MG63 (cell line): ENCODE data around the gene ANKS1B. TPM values are rescaled to one million over a fixed set of nuclear protein-coding genes. Genes with fewer than 3 reads are reported as not detected.
"Not testable (repeated sequence)": the region's sequence is repeated elsewhere in the genome, so short reads cannot be mapped to it uniquely, and the experiment has no call there.

ENCODE experiments used
- DNase-seq: peaks from one replicate; pipeline ENCODE4 v3.0.0-alpha.2; 2020
- H3K27me3 ChIP-seq: fragments of 250-450 bp; sonication (Bioruptor Pico); 2 replicates; pipeline ENCODE4 v1.5.1; 2020; ENCODE audit warnings: mild to moderate bottlenecking, moderate library complexity
- H3K36me3 ChIP-seq: fragments of 250-450 bp; sonication (Bioruptor Pico); 2 replicates; pipeline ENCODE4 v1.5.1; 2020; ENCODE audit warnings: mild to moderate bottlenecking, moderate library complexity
- H3K4me3 ChIP-seq: fragments of 250-450 bp; sonication (Bioruptor Pico); 2 replicates; pipeline ENCODE4 v1.5.1; 2020; ENCODE audit warnings: mild to moderate bottlenecking, moderate library complexity
- H3K9me3 ChIP-seq: fragments of 250-450 bp; sonication (Bioruptor Pico); 2 replicates; pipeline ENCODE4 v1.5.1; 2020; ENCODE audit warnings: mild to moderate bottlenecking, moderate library complexity
- total RNA-seq: library from RNA; depleted of rRNA; stranded (reverse); fragments of >200 nt; shearing (Covaris generic); gene quantifications from 2 replicates; pipeline ENCODE4 v1.2.3, GENCODE V29; 2014; ENCODE audit warnings: low replicate concordance

ANKS1B gene
- total RNA-seq, 1 experiment from 2014 or later: 0.10 TPM

DNA sequence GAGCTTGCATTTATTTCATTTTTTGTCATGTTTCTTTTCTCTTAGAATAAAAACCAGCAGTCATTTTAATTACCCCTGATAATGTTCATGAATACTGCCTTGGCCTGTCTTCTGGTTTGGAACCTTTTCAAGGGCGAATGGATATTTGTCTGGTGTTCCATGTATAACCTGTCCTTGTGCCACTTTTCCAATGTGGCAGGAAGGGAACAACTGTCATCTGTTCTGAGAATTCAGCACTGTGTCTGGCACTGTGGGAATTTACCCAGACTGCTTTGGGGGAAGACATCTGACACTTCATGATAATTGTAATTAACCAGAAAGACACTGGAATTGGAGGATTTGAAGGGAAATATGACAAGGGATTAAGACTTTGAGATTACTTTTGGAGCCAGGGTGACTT is 986.8 kb downstream of the ANKS1B start:
- H3K9me3 ChIP-seq: no peaks in the 10 kb centered on the region
- no peak overlapping the region for H3K4me3 ChIP-seq
- no peaks in the 10 kb centered on the region for H3K27me3 ChIP-seq
- H3K36me3 ChIP-seq: no peaks in the 10 kb centered on the region
- DNase-seq: no peak

GRCh38 chr12:98990648-98991047 is 994.1 kb downstream of the ANKS1B start:
- Histone ChIP-seq H3K27me3 (no peaks in the 10 kb centered on the region), H3K9me3 (no peaks in the 10 kb centered on the region), H3K4me3 (no peak overlapping the region), H3K36me3 (no peaks in the 10 kb centered on the region)
- DNase-seq: no peak

GRCh38 chr12:98985156-98985555 is 999.6 kb downstream of the ANKS1B start:
- no peak overlapping the region for H3K4me3 ChIP-seq
- DNase-seq: no peak
- H3K9me3 ChIP-seq: no peaks in the 10 kb centered on the region
- H3K36me3 ChIP-seq: no peaks in the 10 kb centered on the region
- H3K27me3 ChIP-seq: no peaks in the 10 kb centered on the region

- Histone ChIP-seq H3K4me3 (no peak overlapping the region), H3K27me3 (no peaks in the 10 kb centered on the region), H3K9me3 (no peaks in the 10 kb centered on the region), H3K36me3 (no peaks in the 10 kb centered on the region)
- no peak for DNase-seq
These were observed 1001.1 kb downstream of the ANKS1B start for GRCh38 chr12:98983647-98984046.

- no peak for DNase-seq
- Histone ChIP-seq H3K27me3 (no peaks in the 10 kb centered on the region), H3K9me3 (no peaks in the 10 kb centered on the region), H3K4me3 (no peak overlapping the region), H3K36me3 (no peaks in the 10 kb centered on the region)
These were observed 1004.2 kb downstream of the ANKS1B start for GRCh38 chr12:98980508-98980907.

DNA sequence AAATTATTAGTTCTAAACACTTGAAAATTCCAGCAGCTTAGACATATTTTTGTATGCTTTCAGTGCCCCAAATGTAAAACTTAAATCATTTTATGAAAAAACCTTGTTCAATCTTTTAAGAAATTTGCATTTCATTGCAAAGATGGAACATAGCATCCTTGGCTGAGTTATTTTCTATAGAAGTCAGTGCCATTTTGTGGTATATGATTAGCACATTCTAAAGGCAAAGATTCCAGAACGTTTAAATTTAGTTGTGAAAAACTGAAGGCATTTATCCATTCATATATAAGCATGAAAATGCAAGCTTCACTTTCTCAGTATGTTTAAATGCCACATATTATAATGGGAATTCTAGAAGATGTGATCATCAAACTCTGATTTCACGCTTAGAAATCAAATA is 1007.5 kb downstream of the ANKS1B start:
- DNase-seq: no peak
- no peaks in the 10 kb centered on the region for H3K9me3 ChIP-seq
- no peaks in the 10 kb centered on the region for H3K27me3 ChIP-seq
- no peaks in the 10 kb centered on the region for H3K36me3 ChIP-seq
- no peak overlapping the region for H3K4me3 ChIP-seq

GRCh38 chr12:98974767-98975381 is 1009.9 kb downstream of the ANKS1B start:
- no peak for DNase-seq

GRCh38 chr12:98973395-98973794 is 1011.3 kb downstream of the ANKS1B start:
- Histone ChIP-seq H3K9me3 (no peaks in the 10 kb centered on the region), H3K36me3 (no peaks in the 10 kb centered on the region), H3K4me3 (no peak overlapping the region), H3K27me3 (no peaks in the 10 kb centered on the region)
- peak; percentile 6 for DNase-seq

More at GRCh38 chr12:98974767-98975381, 1009.9 kb downstream of the ANKS1B start:
- H3K27me3 ChIP-seq: no peaks in the 10 kb centered on the region
- no peaks in the 10 kb centered on the region for H3K9me3 ChIP-seq
- no peaks in the 10 kb centered on the region for H3K36me3 ChIP-seq
- no peak overlapping the region for H3K4me3 ChIP-seq

- no peaks in the 10 kb centered on the region for H3K36me3 ChIP-seq
These were observed 1013.8 kb downstream of the ANKS1B start for GRCh38 chr12:98970950-98971349.

GRCh38 chr12:98970210-98970609 is 1014.5 kb downstream of the ANKS1B start:
- Histone ChIP-seq H3K4me3 (no peak overlapping the region), H3K9me3 (no peaks in the 10 kb centered on the region), H3K36me3 (no peaks in the 10 kb centered on the region), H3K27me3 (no peaks in the 10 kb centered on the region)
- DNase-seq: no peak

More at GRCh38 chr12:98970950-98971349, 1013.8 kb downstream of the ANKS1B start:
- DNase-seq: no peak
- Histone ChIP-seq H3K27me3 (no peaks in the 10 kb centered on the region), H3K9me3 (no peaks in the 10 kb centered on the region), H3K4me3 (no peak overlapping the region)

DNA sequence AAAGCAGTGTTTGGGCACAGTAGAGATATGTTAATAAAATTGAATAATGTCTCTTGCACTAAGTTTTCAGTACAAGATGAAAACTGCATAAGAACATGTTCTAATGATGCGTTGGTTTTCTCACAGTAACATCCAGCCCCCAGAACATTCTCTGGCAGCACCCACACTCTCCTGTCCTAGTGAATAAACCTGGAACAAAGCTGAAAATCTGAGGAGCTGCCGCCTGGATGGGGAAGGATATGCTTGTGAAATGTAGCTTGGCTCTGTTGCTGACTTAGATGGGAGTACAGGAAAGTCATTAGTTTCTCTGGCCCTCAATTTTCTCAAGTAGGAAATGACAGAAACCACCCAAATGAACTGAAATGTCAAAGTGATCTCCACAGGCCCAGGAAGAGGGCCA is 1015.8 kb downstream of the ANKS1B start:
- Histone ChIP-seq H3K36me3 (no peaks in the 10 kb centered on the region), H3K9me3 (no peaks in the 10 kb centered on the region), H3K27me3 (no peaks in the 10 kb centered on the region), H3K4me3 (no peak overlapping the region)
- DNase-seq: no peak

- not testable (repeated sequence) for H3K4me3 ChIP-seq, DNase-seq, H3K36me3 ChIP-seq, H3K27me3 ChIP-seq, H3K9me3 ChIP-seq
These were observed 1027.6 kb downstream of the ANKS1B start for GRCh38 chr12:98957135-98957534.

DNA sequence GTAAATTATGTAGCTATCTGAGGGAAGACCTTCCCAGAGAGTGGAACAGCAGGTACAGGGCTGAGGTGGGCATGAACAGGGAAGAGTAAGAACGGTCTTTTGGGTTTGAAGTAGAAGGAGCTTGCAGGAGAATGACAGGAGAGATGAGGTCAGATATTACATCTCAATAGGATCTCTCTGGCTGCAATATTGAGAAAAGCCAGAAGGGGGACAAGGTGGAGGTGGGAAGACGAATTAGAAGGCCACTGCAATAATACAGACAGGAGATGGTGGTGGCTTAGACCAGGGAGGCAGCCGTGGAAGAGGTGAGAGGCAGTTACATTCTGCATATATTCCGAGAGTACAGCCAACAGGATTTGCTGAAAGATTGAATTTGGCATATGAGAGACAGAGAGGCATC is 1029.5 kb downstream of the ANKS1B start:
- no peak overlapping the region for H3K4me3 ChIP-seq
- H3K27me3 ChIP-seq: no peaks in the 10 kb centered on the region
- H3K9me3 ChIP-seq: no peaks in the 10 kb centered on the region; the same call in 1 of the 2 replicates
- no peaks in the 10 kb centered on the region for H3K36me3 ChIP-seq
- DNase-seq: no peak

DNA sequence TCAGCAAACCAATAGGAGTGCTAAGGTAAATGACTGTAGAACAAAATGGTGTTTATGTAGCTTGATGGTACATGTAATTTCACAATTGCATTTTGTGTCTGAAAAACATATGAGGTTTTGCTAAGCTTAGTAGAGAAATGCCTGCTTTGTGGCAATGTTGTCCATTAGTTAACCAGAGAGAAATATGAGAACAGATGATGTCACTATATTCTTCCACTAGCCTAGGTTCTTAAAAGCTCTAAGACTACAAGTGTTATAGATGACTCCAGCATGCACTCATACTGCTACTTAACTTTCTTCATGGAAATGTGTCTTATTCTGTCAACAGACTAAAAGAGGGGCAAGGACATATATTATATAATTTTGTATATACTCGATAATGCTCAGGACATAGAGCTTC is 1030.2 kb downstream of the ANKS1B start:
- Histone ChIP-seq H3K36me3 (no peaks in the 10 kb centered on the region), H3K9me3 (no peaks in the 10 kb centered on the region), H3K27me3 (no peaks in the 10 kb centered on the region), H3K4me3 (no peak overlapping the region)
- DNase-seq: no peak

DNA sequence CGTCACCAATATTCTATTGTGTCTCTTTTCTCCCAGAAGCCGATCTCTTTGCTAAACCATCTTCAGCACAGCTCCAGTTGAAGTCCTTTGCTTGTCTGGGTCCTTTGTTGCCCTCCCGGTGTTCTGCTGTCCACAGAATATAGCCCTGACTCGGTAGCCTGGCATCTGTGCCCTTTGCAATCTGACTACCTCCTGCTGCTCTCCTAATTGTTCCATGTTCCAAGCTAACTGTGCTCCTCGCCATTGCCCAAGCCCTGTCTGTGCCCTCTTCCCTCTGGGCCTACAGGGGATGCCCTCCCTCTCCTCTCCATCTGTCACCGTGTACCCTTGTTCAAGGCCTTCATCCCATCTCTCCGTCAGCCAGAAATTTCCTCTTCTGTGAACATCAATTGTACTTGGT is 1033.3 kb downstream of the ANKS1B start:
- no peak for DNase-seq
- no peak overlapping the region for H3K4me3 ChIP-seq
- no peaks in the 10 kb centered on the region for H3K27me3 ChIP-seq
- no peaks in the 10 kb centered on the region for H3K36me3 ChIP-seq
- no peaks in the 10 kb centered on the region for H3K9me3 ChIP-seq

GRCh38 chr12:98948343-98948949 is 1036.3 kb downstream of the ANKS1B start:
- H3K9me3 ChIP-seq: no peaks in the 10 kb centered on the region
- DNase-seq: no peak

DNA sequence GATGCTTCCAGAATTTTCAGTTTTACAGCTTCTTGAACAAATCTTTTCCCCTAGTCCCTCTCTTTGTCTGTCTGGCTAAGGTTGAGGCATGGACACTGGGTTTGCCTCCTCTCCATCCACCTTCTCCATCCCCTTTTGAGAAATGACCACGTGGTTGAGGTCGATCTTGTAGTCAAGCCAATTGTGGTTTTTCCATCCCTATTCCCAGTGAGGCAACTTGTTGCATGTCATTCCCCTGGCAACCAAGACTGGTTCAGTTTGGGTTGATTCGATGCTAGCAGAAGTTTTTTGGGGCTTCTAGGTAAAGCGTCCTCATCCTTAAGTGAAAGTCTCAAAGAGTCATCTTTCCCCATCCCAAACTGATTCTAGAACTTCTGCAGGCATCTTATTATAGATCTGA is 1038.9 kb downstream of the ANKS1B start:
- Histone ChIP-seq H3K27me3 (no peaks in the 10 kb centered on the region), H3K9me3 (no peaks in the 10 kb centered on the region)
- no peak for DNase-seq

More at GRCh38 chr12:98948343-98948949, 1036.3 kb downstream of the ANKS1B start:
- Histone ChIP-seq H3K4me3 (no peak overlapping the region), H3K36me3 (no peaks in the 10 kb centered on the region), H3K27me3 (no peaks in the 10 kb centered on the region)

GRCh38 chr12:98939926-98940325 is 1044.8 kb downstream of the ANKS1B start:
- no peak for DNase-seq
- Histone ChIP-seq H3K36me3 (no peaks in the 10 kb centered on the region), H3K27me3 (no peaks in the 10 kb centered on the region; the same call in 1 of the 2 replicates), H3K4me3 (no peak overlapping the region), H3K9me3 (no peaks in the 10 kb centered on the region)

More for the DNA sequence above, 1038.9 kb downstream of the ANKS1B start:
- H3K4me3 ChIP-seq: no peak overlapping the region
- H3K36me3 ChIP-seq: no peaks in the 10 kb centered on the region
